Calu3 (cell line): ENCODE measurements around the gene MRPL42. TPM values are rescaled to one million over a fixed set of nuclear protein-coding genes. Genes with fewer than 3 reads are reported as not detected.
"Not testable (repeated sequence)": the region's sequence is repeated elsewhere in the genome, so short reads cannot be mapped to it uniquely, and the experiment has no call there.

ENCODE experiments used
- BruUV-seq: library from RNA; stranded (reverse); fragments of 400-500 nt; replicated peaks from 2 replicates; lab custom pipeline; 2021; lab: Mats Ljungman, UMichigan
- CTCF ChIA-PET: fragments of 300-600 bp; sonication (Branson Sonifier 250); formaldehyde crosslinking; loops from one replicate; lab custom pipeline; 2022; ENCODE audit warnings: antibody characterized with exemption; lab: Charles Lee
- DNase-seq: peaks from one replicate; pipeline ENCODE4 v3.0.0; 2022
- H3K27ac Mint-ChIP-seq: one replicate; pipeline ENCODE4 v1.8.0; 2022; ENCODE audit warnings: mixed read lengths; ENCODE audit not compliant: unreplicated experiment
- H3K27me3 Mint-ChIP-seq: one replicate; pipeline ENCODE4 v1.8.0; 2022; ENCODE audit warnings: mixed read lengths; ENCODE audit not compliant: unreplicated experiment
- H3K36me3 Mint-ChIP-seq: one replicate; pipeline ENCODE4 v1.8.0; 2022; ENCODE audit warnings: mild to moderate bottlenecking, moderate library complexity, mixed read lengths; ENCODE audit not compliant: insufficient read depth, unreplicated experiment
- H3K4me1 Mint-ChIP-seq: one replicate; pipeline ENCODE4 v1.8.0; 2022; ENCODE audit warnings: mild to moderate bottlenecking, low read depth, mixed read lengths; ENCODE audit not compliant: unreplicated experiment
- H3K4me3 Mint-ChIP-seq: one replicate; pipeline ENCODE4 v1.8.0; 2022; ENCODE audit warnings: mild to moderate bottlenecking, low read depth, moderate library complexity, mixed read lengths; ENCODE audit not compliant: unreplicated experiment
- H3K9me3 Mint-ChIP-seq: one replicate; pipeline ENCODE4 v1.8.0; 2022; ENCODE audit warnings: low read depth, mixed read lengths; ENCODE audit not compliant: unreplicated experiment
- CTCF ChIP-seq: fragments of 200-600 bp; IDR thresholded peaks from one replicate; pipeline ENCODE4 v1.8.0; 2022; ENCODE audit warnings: antibody characterized with exemption; ENCODE audit not compliant: unreplicated experiment
- intact Hi-C: fragments of 100-400 bp; cut with micrococcal nuclease; formaldehyde crosslinking; loops from one replicate; pipeline ENCODE4 v1.10.0; 2022; ENCODE audit not compliant: unreplicated experiment
- total RNA-seq: library from RNA; stranded (reverse); gene quantifications from 2 replicates; pipeline ENCODE4 v1.2.3, GENCODE V29; 2022

MRPL42 gene
- total RNA-seq, 1 experiment from 2014 or later, result 94.9 TPM

GRCh38 chr12:93494096-93494495 lies 26.8 kb downstream of the MRPL42 start:
- no peak for DNase-seq
- CTCF ChIA-PET, result no interaction called here
- Mint-ChIP-seq H3K27me3 (no peaks in the 10 kb centered on the region), H3K4me3 (no peak overlapping the region), H3K27ac (no peak overlapping the region), H3K4me1 (no peaks in the 10 kb centered on the region), H3K9me3 (no peaks in the 10 kb centered on the region), H3K36me3 (peaks cover 21% of the 10 kb centered on the region)
- no TSS peak for BruUV-seq
- no peak for TF ChIP-seq CTCF
- intact Hi-C loops, result no loop called here

GRCh38 chr12:93497456-93497855 lies 30.1 kb downstream of the MRPL42 start:
- no peak for TF ChIP-seq CTCF
- Mint-ChIP-seq H3K27ac (no peak overlapping the region), H3K27me3 (no peaks in the 10 kb centered on the region), H3K4me1 (no peaks in the 10 kb centered on the region), H3K9me3 (no peaks in the 10 kb centered on the region), H3K36me3 (peaks cover 12% of the 10 kb centered on the region), H3K4me3 (no peak overlapping the region)
- no TSS peak for BruUV-seq
- intact Hi-C loops, result no loop called here
- CTCF ChIA-PET, result no interaction called here
- no peak for DNase-seq

GRCh38 chr12:93498813-93499212 lies 31.5 kb downstream of the MRPL42 start:
- H3K4me1 Mint-ChIP-seq, H3K27me3 Mint-ChIP-seq, H3K9me3 Mint-ChIP-seq, DNase-seq, CTCF ChIA-PET, BruUV-seq, H3K27ac Mint-ChIP-seq, H3K4me3 Mint-ChIP-seq, intact Hi-C loops: not testable (repeated sequence)
- peaks cover 12% of the 10 kb centered on the region for H3K36me3 Mint-ChIP-seq

- H3K9me3 Mint-ChIP-seq, result no peaks in the 10 kb centered on the region
Observed at GRCh38 chr12:93500201-93500600, 32.9 kb downstream of the MRPL42 start.

More at GRCh38 chr12:93500201-93500600, 32.9 kb downstream of the MRPL42 start:
- TF ChIP-seq CTCF, result no peak
- Mint-ChIP-seq H3K27me3 (no peaks in the 10 kb centered on the region), H3K36me3 (peaks cover 12% of the 10 kb centered on the region), H3K27ac (no peak overlapping the region), H3K4me3 (no peak overlapping the region), H3K4me1 (no peaks in the 10 kb centered on the region)
- no peak for DNase-seq
- intact Hi-C loops, result loop anchor here (5.0 kb wide), 2 partner anchors 242 to 482 kb away; no protein-coding TSS in a partner anchor
- no TSS peak for BruUV-seq
- CTCF ChIA-PET, result interaction anchor here (1.0 kb wide), 1 partner anchor 602 kb away, joined by 3 read pairs; no protein-coding TSS in a partner anchor
